Nephron (organoid): ENCODE data around the gene ACSS1.

Experiments
- H3K27ac Mint-ChIP-seq, 3 experiments: 2 replicates each; pipeline ENCODE4 v1.8.0; 2020; ENCODE audit warnings: mixed read lengths in 3 of 3, mild to moderate bottlenecking in 2 of 3, moderate library complexity in 1 of 3
- H3K27me3 Mint-ChIP-seq: 2 replicates; pipeline ENCODE4 v1.8.0; 2021; ENCODE audit warnings: low read depth, mild to moderate bottlenecking, moderate library complexity, mixed read lengths
- H3K36me3 Mint-ChIP-seq: 2 replicates; pipeline ENCODE4 v1.8.0; 2020; ENCODE audit warnings: low read depth, mixed read lengths
- H3K4me1 Mint-ChIP-seq: 2 replicates; pipeline ENCODE4 v1.8.0; 2020; ENCODE audit warnings: mixed read lengths
- H3K4me3 Mint-ChIP-seq, 3 experiments: 2 replicates each; pipeline ENCODE4 v1.8.0; 2020; ENCODE audit warnings: mild to moderate bottlenecking in 3 of 3, mixed read lengths in 3 of 3, moderate library complexity in 2 of 3
- H3K9me3 Mint-ChIP-seq: 2 replicates; pipeline ENCODE4 v1.8.0; 2020; ENCODE audit warnings: mixed read lengths
- TF ChIP-seq, protein P1 (sequence below), 3 experiments: fragments of 200-600 bp; sonication (generic); IDR thresholded peaks; one replicate each; pipeline ENCODE4 v1.5.0; 2021; ENCODE audit warnings: antibody characterized with exemption in 3 of 3; ENCODE audit not compliant: unreplicated experiment in 3 of 3

ACSS1 gene

DNA sequence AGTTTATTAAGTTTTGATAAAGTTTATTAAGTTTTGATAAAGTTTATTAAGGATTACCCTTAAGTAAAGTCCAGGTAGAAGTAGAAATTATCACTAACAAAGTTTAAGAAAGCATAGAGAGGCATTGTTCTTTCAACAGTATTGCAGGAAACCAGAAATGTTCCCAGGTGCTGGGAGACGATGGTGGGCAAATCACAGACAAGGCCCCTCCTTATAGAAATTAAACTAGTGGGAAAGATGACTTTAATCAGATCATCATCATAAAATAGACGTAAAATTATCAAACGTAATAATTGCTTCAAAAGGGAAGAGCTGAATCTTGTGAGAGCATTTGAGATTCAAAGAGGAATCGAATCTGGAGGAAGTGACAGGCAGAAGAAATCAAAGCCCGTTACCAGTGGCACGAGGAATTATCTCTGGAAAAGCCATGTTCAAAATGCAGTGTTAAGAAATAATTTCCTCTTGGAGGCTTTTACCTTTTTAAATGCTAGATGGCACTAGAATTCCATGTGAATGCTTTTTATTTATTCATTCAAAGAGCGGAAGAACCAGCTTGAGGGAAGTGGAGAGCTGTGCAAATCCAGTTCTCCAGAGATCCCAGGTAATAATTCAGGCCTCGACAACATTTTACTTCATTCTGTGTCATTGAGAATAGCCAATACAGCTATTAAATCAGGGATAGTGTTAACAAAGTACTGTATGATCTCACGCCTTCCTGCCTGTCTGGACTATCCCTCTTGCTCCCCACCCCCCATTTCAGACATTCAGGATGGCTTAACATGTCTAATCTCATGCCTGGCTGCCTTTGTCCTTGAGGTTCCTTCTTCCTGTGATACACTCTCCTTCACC lies 64.4 kb downstream of the ACSS1 start:
- H3K27ac Mint-ChIP-seq, result peak overlapping the region; percentile 71 to 92 (median 88)
- TF ChIP-seq, protein P1, sequence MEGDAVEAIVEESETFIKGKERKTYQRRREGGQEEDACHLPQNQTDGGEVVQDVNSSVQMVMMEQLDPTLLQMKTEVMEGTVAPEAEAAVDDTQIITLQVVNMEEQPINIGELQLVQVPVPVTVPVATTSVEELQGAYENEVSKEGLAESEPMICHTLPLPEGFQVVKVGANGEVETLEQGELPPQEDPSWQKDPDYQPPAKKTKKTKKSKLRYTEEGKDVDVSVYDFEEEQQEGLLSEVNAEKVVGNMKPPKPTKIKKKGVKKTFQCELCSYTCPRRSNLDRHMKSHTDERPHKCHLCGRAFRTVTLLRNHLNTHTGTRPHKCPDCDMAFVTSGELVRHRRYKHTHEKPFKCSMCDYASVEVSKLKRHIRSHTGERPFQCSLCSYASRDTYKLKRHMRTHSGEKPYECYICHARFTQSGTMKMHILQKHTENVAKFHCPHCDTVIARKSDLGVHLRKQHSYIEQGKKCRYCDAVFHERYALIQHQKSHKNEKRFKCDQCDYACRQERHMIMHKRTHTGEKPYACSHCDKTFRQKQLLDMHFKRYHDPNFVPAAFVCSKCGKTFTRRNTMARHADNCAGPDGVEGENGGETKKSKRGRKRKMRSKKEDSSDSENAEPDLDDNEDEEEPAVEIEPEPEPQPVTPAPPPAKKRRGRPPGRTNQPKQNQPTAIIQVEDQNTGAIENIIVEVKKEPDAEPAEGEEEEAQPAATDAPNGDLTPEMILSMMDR (IDR thresholded peaks at IDR 0.05; ENCODE audit: unreplicated experiment in 3 of 3), result peak; percentile 33 to 44 (median 37)
- no peaks in the 10 kb centered on the region for H3K36me3 Mint-ChIP-seq
- peaks cover 37% of the 10 kb centered on the region for H3K4me1 Mint-ChIP-seq
- no peaks in the 10 kb centered on the region for H3K9me3 Mint-ChIP-seq
- H3K27me3 Mint-ChIP-seq, result peaks cover 17% of the 10 kb centered on the region
- H3K4me3 Mint-ChIP-seq, result peak overlapping the region; percentile 92 to 96 (median 93)

DNA sequence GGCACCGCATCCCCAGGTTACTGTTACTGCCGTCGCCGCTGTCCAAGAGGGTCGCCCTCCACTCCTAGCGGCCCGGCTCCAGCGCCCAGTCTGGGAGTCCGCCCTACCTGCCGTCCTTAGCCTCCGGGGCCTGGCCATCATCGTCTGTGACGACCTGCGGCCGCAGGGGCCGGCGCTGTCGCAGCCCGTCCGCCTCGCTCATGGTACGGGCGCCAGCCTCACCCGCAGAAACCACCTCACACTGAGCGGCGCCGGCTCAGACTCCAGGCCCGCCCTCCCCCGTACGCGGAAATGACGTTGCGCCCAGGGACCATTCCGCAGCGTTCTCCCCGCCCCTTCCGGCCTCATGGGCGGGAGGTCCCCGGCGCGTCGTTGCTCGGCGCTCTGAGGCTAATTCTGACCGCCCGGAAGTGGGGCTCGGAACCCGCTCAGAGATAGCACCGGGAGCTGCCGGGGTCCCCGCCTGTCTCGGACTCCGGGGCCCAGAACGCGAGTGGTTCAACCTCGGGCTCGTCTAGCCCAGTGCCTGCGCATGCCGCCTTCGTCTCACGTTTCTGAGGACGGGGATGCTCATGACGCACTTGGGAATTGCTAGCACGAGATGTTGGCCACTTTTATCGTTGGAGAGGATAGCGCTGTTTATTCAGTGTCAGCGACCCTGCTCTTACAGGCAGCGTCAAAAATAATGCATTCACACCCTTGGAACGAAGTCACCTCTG lies 65.3 kb downstream of the ACSS1 start, which contains the start of gene APMAP:
APMAP (minus strand) TSS at position 265 of the 719 bp plus-strand sequence; CDS start at position 202, 63 bp downstream.
- Mint-ChIP-seq H3K9me3 (no peaks in the 10 kb centered on the region), H3K4me3 (peak within 1 kb of the TSS; percentile 92 to 96 (median 93)), H3K36me3 (no peaks in the 10 kb centered on the region), H3K27ac (peak within 1 kb of the TSS; percentile 71 to 92 (median 88)), H3K27me3 (peaks cover 12% of the 10 kb centered on the region), H3K4me1 (peaks cover 37% of the 10 kb centered on the region)
- TF ChIP-seq, protein P1 (IDR thresholded peaks at IDR 0.05; ENCODE audit: unreplicated experiment in 3 of 3), result no peak

GRCh38 chr20:24991897-24992486 lies 65.9 kb downstream of the ACSS1 start:
- TF ChIP-seq, protein P1 (IDR thresholded peaks at IDR 0.05; ENCODE audit: unreplicated experiment in 3 of 3), result no peak
- Mint-ChIP-seq H3K4me1 (peaks cover 37% of the 10 kb centered on the region), H3K27ac (peak overlapping the region; percentile 10 to 88 (median 66)), H3K9me3 (no peaks in the 10 kb centered on the region), H3K36me3 (no peaks in the 10 kb centered on the region), H3K27me3 (peaks cover 9% of the 10 kb centered on the region), H3K4me3 (peak overlapping the region; percentile 92 to 96 (median 93))

GRCh38 chr20:24990810-24991252 lies 67.1 kb downstream of the ACSS1 start:
- Mint-ChIP-seq H3K4me1 (peaks cover 37% of the 10 kb centered on the region), H3K27me3 (no peaks in the 10 kb centered on the region), H3K36me3 (no peaks in the 10 kb centered on the region), H3K27ac (no peak overlapping the region), H3K9me3 (no peaks in the 10 kb centered on the region), H3K4me3 (peak overlapping the region; percentile 92 to 96 (median 93))
- TF ChIP-seq, protein P1 (IDR thresholded peaks at IDR 0.05; ENCODE audit: unreplicated experiment in 3 of 3), result no peak

DNA sequence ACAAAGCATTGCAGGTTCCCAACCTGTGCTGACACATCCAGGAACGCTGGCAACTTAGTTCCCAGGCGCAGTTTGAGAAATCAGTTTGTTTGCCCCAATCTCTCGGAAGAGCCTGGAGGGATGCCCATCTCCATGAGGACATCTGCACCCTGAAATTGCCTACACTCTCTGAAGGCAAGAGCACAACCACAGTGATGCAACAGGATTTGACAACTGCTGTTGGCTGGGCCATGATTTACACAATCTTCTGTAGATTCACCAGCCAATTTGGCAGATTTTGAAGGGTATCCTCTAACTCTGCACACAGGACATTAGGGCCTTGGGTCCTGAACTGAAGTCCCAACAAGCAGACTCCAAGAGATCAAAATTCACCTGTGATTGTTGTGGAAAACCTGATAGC lies 68.8 kb downstream of the ACSS1 start:
- Mint-ChIP-seq H3K9me3 (no peaks in the 10 kb centered on the region), H3K4me3 (no peak overlapping the region), H3K27me3 (no peaks in the 10 kb centered on the region), H3K27ac (no peak overlapping the region), H3K4me1 (peaks cover 28% of the 10 kb centered on the region), H3K36me3 (peaks cover under 1% of the 10 kb centered on the region)
- TF ChIP-seq, protein P1 (IDR thresholded peaks at IDR 0.05; ENCODE audit: unreplicated experiment in 3 of 3), result no peak
